Tibial nerve (tissue), 4 donors: Measurements from ENCODE around the gene XKR3.

Source experiments
- CTCF ChIP-seq, 5 experiments: fragments of 200-600 bp in 3 of 5; fragments of 450-650 bp in 2 of 5; sonication (generic) in 3 of 5; IDR thresholded peaks; one replicate each; pipeline ENCODE4 v1.5.1; 2016 to 2019; ENCODE audit warnings: antibody characterized with exemption in 5 of 5, mild to moderate bottlenecking in 3 of 5, moderate library complexity in 2 of 5
- EP300 ChIP-seq, 2 donors: sonication (generic); formaldehyde crosslinking; IDR thresholded peaks; one replicate each; pipeline ENCODE4 v1.6.1; 2017; ENCODE audit warnings: antibody characterized with exemption in 2 of 2, mild to moderate bottlenecking in 1 of 2

- no peak for TF ChIP-seq CTCF (IDR thresholded peaks at IDR 0.05)
- TF ChIP-seq EP300 (IDR thresholded peaks at IDR 0.05) = no peak
These were observed 6.7 kb downstream of the XKR3 start for GRCh38 chr22:16818538-16818937.
